Measurements from ENCODE around the gene ZBTB9. TPM values are rescaled to one million over a fixed set of nuclear protein-coding genes. Genes with fewer than 3 reads are reported as not detected.

The ZBTB9 gene
- total and polyA plus RNA-seq, 8 donors = 5.8 to 13.6 (median 10.4) TPM

GRCh38 chr6:33427585-33428223, 26.7 kb upstream of the ZBTB9 start:
- H3K4me1 ChIP-seq = peaks cover 14 to 72% of the 10 kb centered on the region in 2 donors
- no peak for TF ChIP-seq CTCF (IDR thresholded peaks at IDR 0.05)
- H3K9me3 ChIP-seq = no peaks in the 10 kb centered on the region
- H3K27me3 ChIP-seq = no peaks in the 10 kb centered on the region
- DNase-seq (peak in 2 of 4 donors; percentile 60 to 92), ATAC-seq (peak; percentile 2)
- H3K27ac ChIP-seq = peak overlapping the region; percentile 62 to 65
- H3K4me3 ChIP-seq = peak overlapping the region; percentile 47 to 62
- intact Hi-C loops (cut with DNase I) = no loop called here
- H3K36me3 ChIP-seq = no peaks in the 10 kb centered on the region

GRCh38 chr6:33428224-33428965, 26.0 kb upstream of the ZBTB9 start:
- ATAC-seq = no peak
- intact Hi-C loops (cut with DNase I) = no loop called here
- peaks cover 14 to 72% of the 10 kb centered on the region in 2 donors for H3K4me1 ChIP-seq

GRCh38 chr6:33428966-33429749, 25.2 kb upstream of the ZBTB9 start:
- Histone ChIP-seq H3K27me3 (no peaks in the 10 kb centered on the region), H3K4me3 (no peak overlapping the region), H3K36me3 (no peaks in the 10 kb centered on the region), H3K4me1 (peaks cover 14 to 71% of the 10 kb centered on the region in 2 donors), H3K27ac (peak overlapping the region in 1 of 2 donors; percentile 51), H3K9me3 (no peaks in the 10 kb centered on the region)
- ATAC-seq (no peak), DNase-seq (no peak)
- intact Hi-C loops (cut with DNase I) = no loop called here
- no peak for TF ChIP-seq CTCF (IDR thresholded peaks at IDR 0.05)

More at GRCh38 chr6:33428224-33428965, 26.0 kb upstream of the ZBTB9 start:
- peak overlapping the region; percentile 11 to 62 for H3K4me3 ChIP-seq
- no peaks in the 10 kb centered on the region for H3K27me3 ChIP-seq
- DNase-seq = no peak
- peak overlapping the region; percentile 51 to 62 for H3K27ac ChIP-seq
- no peaks in the 10 kb centered on the region for H3K36me3 ChIP-seq
- H3K9me3 ChIP-seq = no peaks in the 10 kb centered on the region
- peak in 1 of 2 donors; percentile 40 for TF ChIP-seq CTCF (IDR thresholded peaks at IDR 0.05)

GRCh38 chr6:33429750-33430052, 24.7 kb upstream of the ZBTB9 start:
- ATAC-seq = no peak
- Histone ChIP-seq H3K4me1 (peaks cover 12 to 66% of the 10 kb centered on the region in 2 donors), H3K27ac (peak overlapping the region in 1 of 2 donors; percentile 51), H3K4me3 (no peak overlapping the region), H3K9me3 (no peaks in the 10 kb centered on the region), H3K27me3 (no peaks in the 10 kb centered on the region), H3K36me3 (no peaks in the 10 kb centered on the region)
- TF ChIP-seq CTCF (IDR thresholded peaks at IDR 0.05) = no peak
- no peak for DNase-seq
- intact Hi-C loops (cut with DNase I) = no loop called here

GRCh38 chr6:33430334-33430733, 24.0 kb upstream of the ZBTB9 start:
- no peaks in the 10 kb centered on the region for H3K9me3 ChIP-seq
- TF ChIP-seq CTCF (IDR thresholded peaks at IDR 0.05) = no peak
- H3K36me3 ChIP-seq = peaks cover 0 to 4% of the 10 kb centered on the region in 2 donors
- H3K27ac ChIP-seq = no peak overlapping the region
- ATAC-seq (no peak), DNase-seq (no peak)
- H3K4me3 ChIP-seq = no peak overlapping the region
- no peaks in the 10 kb centered on the region for H3K27me3 ChIP-seq
- peaks cover 9 to 60% of the 10 kb centered on the region in 2 donors for H3K4me1 ChIP-seq
- intact Hi-C loops (cut with DNase I) = no loop called here
